ENCODE results near the gene ZNF488.

DNA sequence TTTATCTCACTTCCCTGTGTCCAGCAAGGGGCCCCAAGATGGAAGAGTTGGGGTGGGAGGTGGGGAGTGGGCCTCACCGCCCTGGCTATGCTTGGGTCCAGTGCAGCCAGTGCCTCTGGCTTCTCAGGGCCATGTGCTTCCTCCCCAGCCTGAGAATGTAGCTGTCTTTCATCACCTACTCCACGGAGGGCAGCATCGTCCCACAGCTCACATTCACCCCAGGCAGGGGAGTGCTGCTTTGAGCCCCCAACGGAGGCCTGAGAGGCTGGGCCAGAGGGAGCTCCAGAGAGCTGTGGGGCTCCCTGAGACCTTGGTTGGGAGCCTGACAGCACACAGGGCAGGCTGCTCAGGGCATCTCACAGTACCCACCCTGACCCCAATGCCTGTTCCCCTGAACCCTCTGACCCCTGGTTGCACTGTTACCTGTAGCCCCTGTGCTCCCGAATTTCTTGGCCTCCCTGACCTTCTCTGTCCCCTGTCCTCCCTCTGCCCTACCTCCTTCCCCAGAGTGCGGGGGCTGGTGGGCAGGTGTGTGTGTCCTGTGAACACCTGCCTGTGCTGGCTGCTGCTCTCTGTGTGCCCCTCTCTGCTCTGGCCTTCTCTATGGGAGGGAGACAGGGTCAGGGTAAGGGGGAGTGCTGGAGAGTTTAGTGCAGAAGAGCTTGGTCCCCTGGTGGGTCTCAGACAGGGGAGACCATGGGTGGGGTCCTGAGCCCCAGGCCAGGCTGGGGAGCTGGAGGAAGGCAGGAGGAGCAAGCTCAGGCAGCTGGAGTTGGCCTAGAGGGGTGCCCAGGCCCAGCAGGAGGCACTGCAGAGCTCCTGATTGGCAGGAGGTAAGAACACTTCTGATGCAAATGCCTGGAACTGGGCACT is 19.6 kb upstream of the ZNF488 start:
- TF ChIP-seq, protein P1, sequence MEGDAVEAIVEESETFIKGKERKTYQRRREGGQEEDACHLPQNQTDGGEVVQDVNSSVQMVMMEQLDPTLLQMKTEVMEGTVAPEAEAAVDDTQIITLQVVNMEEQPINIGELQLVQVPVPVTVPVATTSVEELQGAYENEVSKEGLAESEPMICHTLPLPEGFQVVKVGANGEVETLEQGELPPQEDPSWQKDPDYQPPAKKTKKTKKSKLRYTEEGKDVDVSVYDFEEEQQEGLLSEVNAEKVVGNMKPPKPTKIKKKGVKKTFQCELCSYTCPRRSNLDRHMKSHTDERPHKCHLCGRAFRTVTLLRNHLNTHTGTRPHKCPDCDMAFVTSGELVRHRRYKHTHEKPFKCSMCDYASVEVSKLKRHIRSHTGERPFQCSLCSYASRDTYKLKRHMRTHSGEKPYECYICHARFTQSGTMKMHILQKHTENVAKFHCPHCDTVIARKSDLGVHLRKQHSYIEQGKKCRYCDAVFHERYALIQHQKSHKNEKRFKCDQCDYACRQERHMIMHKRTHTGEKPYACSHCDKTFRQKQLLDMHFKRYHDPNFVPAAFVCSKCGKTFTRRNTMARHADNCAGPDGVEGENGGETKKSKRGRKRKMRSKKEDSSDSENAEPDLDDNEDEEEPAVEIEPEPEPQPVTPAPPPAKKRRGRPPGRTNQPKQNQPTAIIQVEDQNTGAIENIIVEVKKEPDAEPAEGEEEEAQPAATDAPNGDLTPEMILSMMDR (IDR thresholded peaks at IDR 0.05), result no peak
- TF ChIP-seq POLR2A (IDR thresholded peaks at IDR 0.05), result no peak
